Ammon's horn (tissue), 1 donor: ENCODE results near the gene PCCA.
"Not testable (repeated sequence)": the region's sequence is repeated elsewhere in the genome, so short reads cannot be mapped to it uniquely, and the experiment has no call there.

Experiments used
- DNase-seq: peaks from one replicate; pipeline ENCODE4 v3.0.0-alpha.2; 2016; ENCODE audit warnings: low spot score

PCCA gene

DNA sequence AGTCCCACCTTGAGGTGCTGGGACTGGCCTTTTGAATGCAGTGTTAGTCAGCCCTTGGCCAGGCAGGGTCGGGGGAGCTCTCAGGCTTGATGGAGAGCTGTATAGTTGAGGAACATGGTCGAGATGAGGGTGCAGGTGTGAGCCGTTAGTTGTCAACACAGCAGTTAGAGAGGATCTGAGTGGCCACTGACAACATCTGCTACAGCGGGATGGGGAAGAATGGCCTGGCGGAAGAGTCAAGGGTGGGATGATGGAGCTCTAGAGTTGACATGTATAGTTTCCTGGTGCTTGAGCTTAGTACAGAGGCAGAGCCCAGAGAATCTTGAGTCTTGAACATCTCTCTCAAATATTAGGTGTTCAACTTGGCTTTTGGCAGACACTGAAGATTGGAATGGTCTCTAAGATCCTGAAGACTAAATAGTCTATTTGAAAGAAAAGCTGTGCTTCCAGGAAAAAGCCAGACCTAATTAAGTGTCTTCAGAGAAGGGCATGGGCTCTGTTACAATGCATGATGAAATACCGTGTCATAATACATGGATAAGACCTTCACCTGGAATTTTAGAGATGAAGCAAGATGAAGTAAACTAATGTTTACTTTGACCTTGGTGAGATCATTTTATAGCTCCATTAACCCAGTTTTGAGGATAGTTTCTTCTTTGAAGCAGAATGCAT is 9.7 kb downstream of the PCCA start:
- DNase-seq, result no peak

DNA sequence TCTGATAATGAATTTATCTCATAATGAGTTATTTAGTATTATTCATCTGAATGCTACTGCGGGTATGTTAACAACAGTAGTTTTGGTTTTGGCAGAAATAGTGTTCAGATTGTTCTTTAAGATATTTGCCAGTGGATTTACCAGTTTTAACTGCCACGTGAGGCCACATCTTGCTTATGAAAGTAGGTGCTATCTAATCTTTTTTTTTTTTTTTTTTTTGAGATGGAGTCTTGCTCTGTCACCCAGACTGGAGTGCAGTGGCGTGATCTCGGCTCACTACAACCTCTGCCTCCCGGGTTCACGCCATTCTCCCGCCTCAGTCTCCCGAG is 10.2 kb downstream of the PCCA start:
- not testable (repeated sequence) for DNase-seq

DNA sequence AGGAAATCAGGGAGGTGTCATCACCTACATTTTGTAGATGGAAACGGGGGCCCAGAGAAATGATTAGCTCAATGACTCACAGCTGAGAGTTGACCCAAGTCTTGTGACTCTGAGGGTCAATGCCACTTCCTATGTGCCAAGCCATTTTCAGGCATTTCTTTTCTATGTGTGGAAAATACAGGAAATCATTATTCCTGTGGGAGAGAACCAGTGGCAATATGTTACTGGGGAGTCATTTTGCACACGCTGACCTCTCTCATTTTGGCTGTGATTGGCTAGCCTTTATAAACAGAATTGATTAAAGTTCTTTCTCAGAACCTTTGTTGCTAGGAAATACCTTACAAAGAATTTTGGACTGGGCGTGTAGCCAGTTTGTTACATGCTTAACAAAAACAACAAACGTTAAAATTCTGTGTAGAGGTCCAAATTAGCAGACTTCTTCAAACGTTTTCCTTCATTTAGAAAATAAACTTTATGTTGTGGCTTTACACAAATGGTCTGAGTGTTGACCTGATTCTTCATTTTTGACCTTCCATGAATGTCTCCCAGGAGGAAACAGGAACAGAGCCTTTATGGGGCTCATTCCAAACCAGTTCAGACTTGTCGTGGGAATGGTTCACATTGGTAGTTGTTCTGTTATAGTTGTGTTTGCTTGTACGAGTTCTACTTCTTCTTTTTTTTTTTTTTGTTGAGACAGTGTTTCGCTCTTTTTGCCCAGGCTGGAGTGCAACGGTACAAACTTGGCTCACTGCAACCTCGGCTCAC is 11.4 kb downstream of the PCCA start:
- DNase-seq, result peak; percentile 49

DNA sequence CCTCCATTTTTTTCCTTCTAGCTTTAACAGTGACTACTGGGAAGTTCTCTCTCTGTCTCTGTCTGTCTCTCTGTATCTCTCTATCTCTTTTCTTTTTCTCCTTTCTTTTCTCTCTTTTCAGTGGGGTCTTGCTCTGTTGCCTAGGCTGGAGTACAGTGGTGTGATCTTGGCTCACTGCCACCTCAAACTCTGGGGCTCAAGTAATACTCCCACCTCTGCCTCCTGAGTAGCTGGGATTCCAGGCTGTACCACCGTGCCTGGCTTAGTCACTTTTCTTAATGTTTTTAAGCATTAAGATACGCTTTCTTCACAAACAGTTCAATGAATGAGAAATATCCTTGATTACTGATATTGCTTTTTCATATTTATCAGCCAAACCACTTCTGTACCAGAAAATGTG is 13.1 kb downstream of the PCCA start:
- DNase-seq, result no peak

DNA sequence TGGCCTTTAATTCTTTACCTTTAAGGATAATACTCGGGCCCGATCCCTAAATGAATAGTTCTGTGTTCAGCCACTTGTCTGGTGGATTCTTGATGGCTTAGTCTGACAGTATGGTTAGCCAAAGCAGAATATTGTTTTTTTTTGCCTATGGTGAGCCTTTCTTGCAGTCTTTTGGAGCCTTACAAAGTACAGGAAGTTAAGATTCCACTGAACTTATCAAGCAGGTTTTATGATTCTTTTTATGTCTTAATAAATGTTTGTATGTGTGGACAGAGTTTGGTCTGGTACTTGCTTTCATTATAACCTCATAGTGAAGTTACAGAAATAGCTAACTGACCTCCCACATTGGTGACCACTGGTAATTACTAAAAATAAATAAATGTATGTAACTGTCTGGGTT is 17.1 kb downstream of the PCCA start:
- no peak for DNase-seq

DNA sequence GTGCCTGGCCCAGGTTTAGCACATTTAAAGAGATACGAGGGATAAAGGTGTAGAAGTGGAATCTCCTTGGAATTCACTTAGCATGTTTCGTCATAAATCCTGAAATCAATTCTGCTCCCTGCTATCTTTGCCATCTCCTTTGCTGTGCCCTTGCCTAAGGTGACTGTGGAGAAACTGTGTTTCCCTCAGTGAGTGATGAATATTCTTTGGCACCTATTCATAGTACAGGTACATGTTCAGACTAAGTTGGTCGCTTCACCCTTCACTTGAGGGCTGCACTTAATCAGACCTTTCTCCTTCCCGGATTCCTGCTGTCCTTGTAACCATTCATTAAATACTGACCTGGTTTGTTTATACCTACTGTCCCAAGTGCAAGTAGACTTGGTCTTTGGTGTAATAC is 17.8 kb downstream of the PCCA start:
- DNase-seq, result no peak

DNA sequence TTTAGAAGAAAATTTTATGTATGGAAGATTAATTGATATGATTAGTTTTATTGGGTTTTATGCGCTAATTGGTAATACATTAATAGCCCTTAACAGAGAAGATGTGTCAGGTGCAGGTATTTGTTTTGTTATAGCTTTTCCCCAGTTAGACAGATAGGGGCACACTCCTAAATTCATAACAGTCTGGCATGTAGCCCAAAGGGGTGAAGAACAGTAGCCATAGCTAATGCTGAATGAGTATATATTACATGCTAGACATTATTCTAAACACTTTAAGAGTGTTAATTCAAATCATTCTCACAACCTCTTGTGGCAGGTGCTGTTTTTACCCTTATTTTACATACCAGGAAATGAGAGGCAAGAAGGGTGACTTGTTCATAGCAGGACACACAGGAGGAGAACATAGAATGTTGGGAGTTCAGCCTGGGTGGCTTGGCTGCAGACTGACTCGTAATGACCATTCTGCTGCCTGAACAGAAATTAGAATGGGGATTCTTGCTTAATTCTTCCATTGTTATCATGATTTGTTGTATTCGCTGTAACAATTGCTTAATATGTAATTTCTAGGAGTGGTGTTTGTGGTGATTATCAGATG is 20.1 kb downstream of the PCCA start:
- DNase-seq, result no peak

DNA sequence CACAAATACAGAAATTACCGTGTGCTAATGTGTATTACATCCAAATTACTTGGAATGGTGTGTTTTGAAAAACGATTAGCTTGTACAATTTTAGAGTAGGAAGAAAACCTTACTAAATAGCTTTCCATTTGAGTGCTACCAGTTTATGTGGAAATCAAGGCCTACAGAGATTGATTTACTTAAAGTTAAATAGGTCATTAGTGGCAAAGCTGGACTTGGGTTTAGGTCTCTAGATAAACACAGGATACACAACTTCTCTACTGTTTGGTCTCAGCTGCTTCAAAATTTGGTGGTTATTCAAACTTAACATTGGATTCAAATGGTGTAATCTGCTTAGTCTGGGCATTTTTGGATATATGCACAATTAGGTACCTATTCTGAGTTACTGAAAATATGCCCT is 21.4 kb downstream of the PCCA start:
- no peak for DNase-seq

DNA sequence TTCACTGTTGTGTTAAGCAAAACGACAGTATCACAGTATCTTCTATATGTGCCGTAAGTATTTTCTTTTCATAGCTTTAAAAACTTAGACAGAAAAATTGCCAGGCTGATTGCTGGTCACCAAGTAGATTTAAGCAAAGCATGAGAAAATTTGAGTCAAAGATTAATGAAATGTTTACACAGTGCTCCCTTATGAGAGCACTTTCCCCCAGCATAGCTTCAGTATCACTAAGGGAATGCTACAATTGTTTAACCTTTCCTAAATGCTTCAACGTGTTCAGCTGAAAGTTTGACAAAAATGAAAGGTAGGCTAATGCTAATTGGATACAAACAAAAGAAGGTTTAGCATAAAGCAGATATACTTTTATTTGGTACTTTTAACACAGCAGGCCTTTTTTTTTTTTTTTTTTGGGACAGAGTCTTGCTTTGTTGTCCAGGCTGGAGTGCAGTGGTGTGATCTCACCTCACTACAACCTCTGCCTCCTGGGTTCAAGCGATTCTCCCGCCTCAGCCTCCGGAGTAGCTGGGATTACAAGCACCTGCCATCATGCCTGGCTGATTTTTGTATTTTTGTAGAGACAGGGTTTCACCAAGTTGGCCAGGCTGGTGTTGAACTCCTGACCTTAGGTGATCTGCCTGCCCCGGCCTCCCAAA is 23.4 kb downstream of the PCCA start:
- no peak for DNase-seq

DNA sequence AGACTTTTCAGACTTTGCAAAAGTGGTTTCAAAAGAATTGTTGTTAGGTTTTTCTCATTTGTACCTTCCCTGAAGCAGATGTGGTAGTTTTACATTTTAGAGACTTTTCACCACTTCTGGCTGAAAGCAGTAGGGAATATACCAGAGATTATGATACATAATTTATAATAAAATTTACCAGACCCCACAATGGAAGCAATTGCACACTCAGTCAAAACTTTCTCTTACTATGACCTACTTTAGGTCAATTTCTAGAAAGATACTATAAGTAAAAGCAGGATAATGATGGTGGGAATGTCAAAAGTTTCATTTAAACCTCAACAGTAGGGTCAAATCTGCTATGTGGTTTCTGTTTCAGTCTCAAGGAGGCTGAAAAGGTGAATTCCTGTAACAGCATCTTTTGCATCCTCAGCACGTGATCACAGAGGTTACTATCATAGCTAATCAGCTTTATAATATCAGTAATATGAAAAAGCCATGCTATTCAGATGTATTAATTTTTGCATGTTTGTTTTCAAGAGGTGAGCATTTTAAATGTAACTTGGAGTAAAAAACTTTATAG is 26.9 kb downstream of the PCCA start:
- no peak for DNase-seq

DNA sequence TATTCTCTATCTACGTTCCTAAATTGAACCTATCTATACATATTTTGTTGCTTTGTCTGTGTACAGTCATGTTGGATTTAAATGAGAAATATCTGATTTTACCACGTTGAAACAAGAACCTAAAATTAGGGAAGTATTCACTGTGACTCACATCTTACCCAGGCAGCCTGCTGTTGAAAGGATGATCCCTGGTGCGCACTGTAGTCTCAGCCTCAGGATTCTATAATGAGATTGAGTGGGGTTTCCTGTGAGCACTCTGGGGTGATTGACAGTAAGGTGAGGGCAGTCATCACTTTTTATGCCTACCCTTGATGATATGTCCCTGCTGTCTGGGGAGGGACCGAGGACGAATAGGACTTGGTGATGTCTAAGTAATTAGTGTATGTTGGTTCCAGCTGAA is 35.4 kb downstream of the PCCA start:
- no peak for DNase-seq

DNA sequence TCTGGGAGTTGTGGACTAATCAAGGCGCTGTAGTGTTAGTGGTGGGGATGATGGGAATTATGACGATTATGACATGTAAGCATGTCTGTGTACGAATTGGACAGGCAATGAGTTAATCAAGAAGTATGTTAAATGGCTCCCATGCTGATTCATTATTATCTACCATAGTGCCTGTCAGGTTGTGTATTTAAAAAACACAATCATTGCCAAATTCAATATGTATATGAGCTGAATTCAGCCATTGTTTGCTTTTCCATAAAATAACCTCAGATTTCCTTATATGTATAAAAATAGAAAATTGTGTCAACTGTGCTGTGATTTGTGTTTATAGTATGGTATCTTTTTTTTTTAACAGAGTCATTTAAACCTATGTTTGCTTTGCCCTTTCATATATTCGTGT is 37.1 kb downstream of the PCCA start:
- DNase-seq, result no peak

DNA sequence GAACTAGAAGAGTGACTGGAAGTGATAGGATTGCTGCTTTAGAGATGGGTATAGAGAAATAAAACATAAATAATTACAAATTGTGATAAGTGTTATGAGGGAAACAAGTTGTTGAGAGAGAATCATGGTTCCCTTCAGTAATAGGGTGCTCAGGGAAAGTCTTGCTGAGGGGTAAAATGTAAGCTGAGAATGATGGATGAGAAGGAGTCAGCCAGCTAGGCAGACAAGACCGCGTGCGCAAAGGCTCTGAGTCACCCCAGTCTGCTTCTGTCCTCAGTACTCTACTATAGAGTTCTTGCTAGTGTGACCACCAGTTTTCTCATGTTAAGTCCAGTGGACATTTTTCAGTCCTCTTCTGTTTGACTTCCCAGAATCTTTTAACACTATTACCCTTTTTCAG is 39.5 kb downstream of the PCCA start:
- no peak for DNase-seq

DNA sequence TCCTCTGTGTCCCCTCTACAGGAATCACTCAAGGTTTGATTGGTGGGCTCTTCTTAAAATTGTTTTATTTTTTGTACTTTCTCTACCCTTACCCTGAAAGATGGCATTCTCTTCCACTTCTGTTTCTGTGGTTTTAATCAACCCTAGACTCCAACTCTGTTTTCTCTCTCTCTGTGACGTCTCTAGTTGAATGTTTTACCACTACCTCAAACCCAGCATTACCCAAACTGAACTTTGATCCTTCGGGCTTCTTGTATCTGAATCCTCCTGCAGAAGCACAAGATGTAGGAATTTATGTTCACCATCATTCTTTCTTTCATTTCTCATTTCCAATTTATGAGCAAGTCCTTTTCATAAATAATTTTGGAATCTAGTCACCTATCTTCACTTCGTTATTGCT is 39.9 kb downstream of the PCCA start:
- no peak for DNase-seq

DNA sequence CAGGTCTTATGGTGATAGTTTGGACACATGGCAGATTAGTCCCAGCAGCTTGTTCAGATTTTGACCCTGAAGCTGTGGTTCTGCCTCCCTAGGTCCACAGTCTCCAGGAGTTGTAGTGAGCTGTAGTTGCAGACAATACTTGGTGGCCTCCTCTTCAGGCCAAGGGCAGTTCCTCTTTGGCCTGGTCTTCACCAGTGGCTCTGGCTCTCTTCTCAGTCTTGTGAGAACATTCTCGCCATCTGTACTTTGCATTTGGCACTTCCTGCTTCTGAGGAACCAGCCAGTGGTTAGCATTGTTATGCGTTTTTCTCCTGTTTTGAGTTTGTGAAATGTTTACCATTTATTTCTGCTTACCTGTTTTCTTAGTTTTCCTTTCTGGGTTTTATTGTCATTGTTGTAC is 40.7 kb downstream of the PCCA start:
- DNase-seq, result peak; percentile 56

DNA sequence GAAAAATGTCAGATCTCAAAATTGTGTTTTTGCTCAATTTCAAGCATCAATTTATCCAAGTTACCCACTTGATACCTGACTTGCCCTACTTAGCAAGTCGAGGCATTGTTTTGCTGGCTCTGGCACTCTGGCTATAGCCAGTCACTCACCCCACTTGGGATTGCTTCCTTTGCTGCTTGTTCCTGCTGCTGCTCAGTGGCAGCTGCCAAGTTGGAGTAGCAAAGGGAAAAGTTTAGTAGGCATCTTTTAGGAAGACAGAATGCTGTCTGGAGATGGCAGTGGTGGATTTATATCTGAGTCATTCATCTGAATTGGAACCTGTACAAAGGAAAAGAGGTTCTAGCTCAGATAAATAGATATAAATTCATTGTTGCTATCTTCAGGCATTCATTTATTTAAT is 41.2 kb downstream of the PCCA start:
- peak; percentile 66 for DNase-seq

DNA sequence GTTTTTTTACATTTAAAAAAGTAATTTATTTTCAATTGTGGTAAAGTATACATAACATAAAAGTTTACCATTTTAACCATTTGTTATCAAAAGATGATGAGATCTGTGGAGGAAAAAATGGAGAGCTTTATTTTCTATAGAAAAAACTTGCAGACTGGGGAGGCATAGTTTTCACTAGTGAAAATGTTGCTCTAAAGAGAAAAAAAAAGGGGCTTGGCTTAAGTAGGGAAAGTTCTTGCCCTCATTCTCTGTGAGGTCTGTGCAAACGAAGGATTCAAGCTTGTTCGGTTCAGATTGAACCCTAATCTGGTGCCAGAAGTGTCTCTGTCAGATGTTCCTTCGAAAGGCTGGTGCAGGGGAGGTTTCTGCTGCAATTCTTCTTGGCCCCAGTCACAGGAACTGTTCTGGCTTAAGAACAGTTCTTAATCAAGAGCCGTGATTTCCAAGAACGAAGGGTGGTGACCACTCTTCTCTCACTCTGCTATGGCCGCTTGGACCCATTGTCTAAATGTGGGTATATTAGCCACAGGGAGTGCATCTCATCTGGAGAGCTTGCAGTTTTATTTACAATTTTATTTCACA is 42.1 kb downstream of the PCCA start:
- peak; percentile 15 for DNase-seq

DNA sequence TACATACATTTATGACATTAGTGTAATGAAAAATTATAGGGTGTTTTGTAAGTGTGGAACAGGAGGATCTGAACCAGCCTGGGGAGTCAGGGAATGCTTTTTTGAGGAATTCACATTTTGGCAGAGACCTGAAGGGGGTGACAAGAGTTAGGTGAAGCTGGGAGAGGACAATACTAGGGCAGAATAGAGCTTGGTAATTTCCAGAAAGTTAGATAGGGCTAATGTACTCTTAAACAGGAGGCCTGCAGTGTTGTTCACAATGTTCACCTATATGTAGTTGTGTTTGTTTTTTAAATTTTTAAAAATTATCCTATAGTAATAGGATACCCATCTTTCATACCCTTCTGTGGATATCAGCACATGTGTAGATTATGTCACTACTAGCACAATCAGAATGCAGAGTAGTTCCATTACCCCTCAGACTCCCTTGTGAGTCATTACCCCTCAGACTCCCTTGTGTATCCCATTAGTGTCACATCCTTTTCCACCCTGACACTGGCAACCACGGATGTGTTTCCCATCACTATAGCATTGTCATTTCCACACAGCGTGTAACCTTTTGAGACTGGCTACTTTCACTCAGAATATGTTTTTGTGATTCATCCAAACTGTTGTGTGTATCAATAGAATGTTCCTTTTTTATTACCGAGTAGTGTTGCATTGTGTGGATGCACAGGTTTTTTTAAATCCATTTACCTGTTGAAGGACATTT is 43.1 kb downstream of the PCCA start:
- DNase-seq, result peak; percentile 6

DNA sequence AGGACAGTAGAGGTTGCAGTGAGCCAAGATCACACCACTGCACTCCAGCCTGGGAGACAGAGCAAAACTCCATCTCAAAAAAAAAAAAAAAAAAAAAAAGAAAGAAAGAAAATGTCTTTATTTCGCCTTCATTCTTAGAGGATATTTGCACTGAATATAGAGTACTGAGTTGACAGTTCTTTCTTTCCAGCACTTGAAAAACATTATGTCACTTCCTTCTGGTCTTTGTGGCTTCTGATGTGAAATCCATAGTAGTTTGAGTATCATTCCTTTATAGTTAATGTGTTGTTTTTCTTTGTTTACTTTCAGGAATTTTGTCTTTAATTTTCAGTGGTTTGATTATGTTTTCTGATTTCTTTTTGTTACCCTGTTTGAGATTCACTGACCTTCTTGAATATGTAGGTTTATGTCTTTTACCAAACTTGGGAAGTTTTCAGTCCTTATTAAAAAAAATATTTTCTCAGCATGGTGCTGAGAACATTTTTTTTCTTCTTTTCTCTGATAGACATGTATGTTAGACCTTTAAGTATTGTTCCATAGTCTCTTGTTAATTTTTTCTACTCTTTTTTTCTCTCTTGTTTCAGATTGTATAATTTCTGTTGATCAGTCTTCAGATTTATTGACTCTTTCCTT is 50.1 kb downstream of the PCCA start:
- no peak for DNase-seq

DNA sequence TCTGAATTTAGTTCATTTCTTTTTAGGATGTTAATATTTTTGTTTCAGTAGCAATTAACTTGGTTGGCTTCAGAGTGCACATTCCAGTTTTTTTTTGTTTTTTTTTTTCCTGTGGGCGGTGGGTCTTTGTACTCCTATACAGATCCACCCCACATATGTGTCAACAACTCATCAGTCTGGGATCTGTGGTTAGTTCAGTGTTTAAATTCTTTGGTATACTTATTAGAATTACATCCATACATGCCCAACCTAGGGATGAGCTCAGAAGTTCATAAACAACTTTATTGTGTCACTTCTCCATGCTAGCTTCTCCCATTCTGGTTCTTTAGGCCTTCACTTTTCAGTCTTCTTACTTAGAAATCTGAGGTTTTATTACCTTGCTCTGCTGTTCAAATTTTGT is 50.9 kb downstream of the PCCA start:
- DNase-seq, result no peak

DNA sequence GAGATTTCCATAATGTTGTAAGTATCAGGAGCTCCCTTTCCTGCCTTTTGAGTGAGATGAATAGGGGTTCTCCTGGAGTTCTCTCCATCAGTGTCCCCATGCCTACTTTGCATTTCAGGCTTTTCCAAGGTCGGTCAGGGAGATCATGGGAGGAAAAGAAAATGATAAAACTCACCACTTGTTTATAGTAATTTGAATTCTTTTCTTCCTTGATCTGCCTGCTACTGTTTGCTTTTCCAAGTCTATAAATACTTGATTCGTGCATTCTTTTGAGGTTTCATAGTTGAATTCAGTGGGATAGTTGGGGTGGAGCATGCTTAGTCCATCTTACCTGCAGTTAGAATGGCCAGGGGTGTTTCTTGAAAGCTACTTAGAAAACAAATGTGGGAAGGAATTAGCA is 51.5 kb downstream of the PCCA start:
- no peak for DNase-seq
